Psoas muscle (tissue), 8 donors: ENCODE measurements around the gene UBE2U. TPM values are rescaled to one million over a fixed set of nuclear protein-coding genes. Genes with fewer than 3 reads are reported as not detected.
A peak's percentile ranks its signal among the peaks of the same experiment; 100 is the strongest.

Source experiments
- ATAC-seq, 4 donors: fragments of 200-7000 bp; cut with Tn5 transposase; one replicate each; pipeline ENCODE4 v1.9.1; 2020; ENCODE audit warnings: moderate library complexity in 3 of 4, mild to moderate bottlenecking in 2 of 4
- DNase-seq, 2 donors: peaks; one replicate each; pipeline ENCODE4 v3.0.0-alpha.2; 2020
- H3K27ac ChIP-seq: fragments of 200-600 bp; one replicate; pipeline ENCODE4 v1.8.0; 2022
- H3K27me3 ChIP-seq, 3 donors: fragments of 200-600 bp in 1 of 3; one replicate each; pipeline versions ENCODE4 v1.6.1 to v1.8.0; 2013 to 2022; ENCODE audit warnings: low read length in 2 of 3, mild to moderate bottlenecking in 2 of 3, moderate library complexity in 1 of 3; ENCODE audit not compliant: insufficient read depth in 3 of 3
- H3K36me3 ChIP-seq, 2 donors: fragments of 200-600 bp in 1 of 2; one replicate each; pipeline versions ENCODE4 v1.6.1 to v1.8.0; 2013 to 2022; ENCODE audit warnings: low read depth in 1 of 2, mild to moderate bottlenecking in 1 of 2, moderate library complexity in 1 of 2; ENCODE audit not compliant: insufficient read depth in 1 of 2
- H3K4me1 ChIP-seq: fragments of 200-600 bp; one replicate; pipeline ENCODE4 v1.8.0; 2022
- H3K4me3 ChIP-seq: fragments of 200-600 bp; one replicate; pipeline ENCODE4 v1.8.0; 2022; ENCODE audit warnings: mild to moderate bottlenecking
- H3K9me3 ChIP-seq: fragments of 200-600 bp; one replicate; pipeline ENCODE4 v1.8.0; 2022
- CTCF ChIP-seq: fragments of 200-600 bp; IDR thresholded peaks from one replicate; pipeline ENCODE4 v1.8.0; 2022; ENCODE audit warnings: antibody characterized with exemption
- WGBS, 3 donors: extraction: QIAGEN DNeasy Blood & Tissue Kit; methylation state at CpG; one replicate each; pipeline versions ENCODE4 v1.1.6 to v1.1.7; 2013; 5-methylcytosine and 5-hydroxymethylcytosine counted together
- intact Hi-C, 2 donors: fragments of 100-400 bp; cut with DNase I; formaldehyde crosslinking; loops; one replicate each; pipeline versions ENCODE4 v1.11.0 to v1.14.2; 2022
- long read RNA-seq, 2 donors: library from polyadenylated mRNA; unstranded; transcript quantifications; one replicate each; pipeline ENCODE4 v2.0.0, GENCODE V29; 2021
- polyA plus RNA-seq, 3 donors: library from polyadenylated mRNA; stranded (reverse); fragments of 200-250 nt; gene quantifications; one replicate each; pipeline ENCODE4 v1.2.3, GENCODE V29; 2013
- total RNA-seq, 4 donors: library from RNA; stranded (reverse); fragmentation: NEBNext Ultra II Directional in 2 of 4; extraction: Animal tissue kit (Norgen Biotek cat#: 25700) in 2 of 4; gene quantifications; one replicate each; pipeline versions ENCODE4 v1.2.1 to v1.2.4, GENCODE V29; 2021 to 2023
- donor health status: healthy with polysubstance abuse.
- donor health status: DM: no; HTN: no; CAD: no; lungs with moderate emphysema.
- donor health status: Bipolar disorder and iron deficiency.
- donor health status: healthy.
- donor health status: DM: yes; HTN: yes; CAD: no.
- donor health status: DM: no; HTN: no; CAD: no.
- donor health status: DM: no; HTN: no; CAD: no.
- donor health status: DM: yes; HTN: yes; CAD: no.

Gene UBE2U
- total RNA-seq, result not detected
- polyA plus RNA-seq, result not detected
- long read RNA-seq, donor 1, result 0 reads
- long read RNA-seq, donor 2, result 0 reads

GRCh38 chr1:64203420-64203819, at the start of gene UBE2U:
UBE2U (plus strand) TSS chr1:64203623; CDS start chr1:64204051, 428 bp downstream.
- Histone ChIP-seq H3K4me3 (no peak within 1 kb of the TSS), H3K27me3 (no peaks in the 10 kb centered on the region), H3K4me1 (no peaks in the 10 kb centered on the region), H3K36me3 (no peaks in the 10 kb centered on the region), H3K9me3 (no peaks in the 10 kb centered on the region), H3K27ac (no peak within 1 kb of the TSS)
- 91 to 94% (median 93%) methylated on average over 23 of the region's 23 CpGs for WGBS, 3 donors
- no peak for TF ChIP-seq CTCF
- DNase-seq (peak in 1 of 2 donors; percentile 53), ATAC-seq (no peak)
- intact Hi-C loops, result no loop called here

- 37 to 59% (median 55%) methylated on average over 1 of the region's 1 CpG for WGBS, 3 donors
- no peaks in the 10 kb centered on the region for H3K4me1 ChIP-seq
- ATAC-seq, result no peak
- H3K36me3 ChIP-seq, result peaks cover 0 to 9% of the 10 kb centered on the region in 2 donors
- no peak overlapping the region for H3K4me3 ChIP-seq
- H3K27me3 ChIP-seq, result no peaks in the 10 kb centered on the region
- no peak for DNase-seq
- TF ChIP-seq CTCF, result no peak
- intact Hi-C loops, result no loop called here
- H3K9me3 ChIP-seq, result no peaks in the 10 kb centered on the region
- no peak overlapping the region for H3K27ac ChIP-seq
Observed at GRCh38 chr1:64155278-64155677, 48.1 kb upstream of the UBE2U start.

GRCh38 chr1:64161357-64161941, 42.0 kb upstream of the UBE2U start:
- DNase-seq (no peak), ATAC-seq (no peak)
- H3K27ac ChIP-seq, result no peak overlapping the region
- WGBS, 3 donors, result 54 to 67% (median 66%) methylated on average over 1 of the region's 1 CpG
- H3K9me3 ChIP-seq, result no peaks in the 10 kb centered on the region
- intact Hi-C loops, result no loop called here
- H3K27me3 ChIP-seq, result no peaks in the 10 kb centered on the region
- peaks cover 0 to 9% of the 10 kb centered on the region in 2 donors for H3K36me3 ChIP-seq
- no peak overlapping the region for H3K4me3 ChIP-seq
- peaks cover 9% of the 10 kb centered on the region for H3K4me1 ChIP-seq
- no peak for TF ChIP-seq CTCF

- no peaks in the 10 kb centered on the region for H3K9me3 ChIP-seq
- WGBS, 3 donors, result 58 to 69% (median 68%) methylated on average over 6 of the region's 6 CpGs
- no peak for TF ChIP-seq CTCF
- no peak for DNase-seq
- no peaks in the 10 kb centered on the region for H3K27me3 ChIP-seq
- peaks cover 9% of the 10 kb centered on the region for H3K4me1 ChIP-seq
- H3K4me3 ChIP-seq, result no peak overlapping the region
- H3K27ac ChIP-seq, result no peak overlapping the region
- ATAC-seq, result no peak
- intact Hi-C loops, result no loop called here
- H3K36me3 ChIP-seq, result peaks cover 0 to 9% of the 10 kb centered on the region in 2 donors
Observed at GRCh38 chr1:64162151-64162550, 41.3 kb upstream of the UBE2U start.

GRCh38 chr1:64162804-64163203, 40.6 kb upstream of the UBE2U start:
- intact Hi-C loops, result no loop called here
- Histone ChIP-seq H3K27ac (no peak overlapping the region), H3K4me3 (no peak overlapping the region), H3K9me3 (no peaks in the 10 kb centered on the region), H3K4me1 (peaks cover 9% of the 10 kb centered on the region), H3K27me3 (no peaks in the 10 kb centered on the region), H3K36me3 (peaks cover 0 to 9% of the 10 kb centered on the region in 2 donors)
- WGBS, 3 donors, result 100% methylated on average over 1 of the region's 1 CpG
- no peak for TF ChIP-seq CTCF
- DNase-seq, result no peak
- no peak for ATAC-seq
